ENCODE results near the gene SMPDL3A. TPM values are rescaled to one million over a fixed set of nuclear protein-coding genes. Genes with fewer than 3 reads are reported as not detected.

The SMPDL3A gene
- total RNA-seq, 1 experiment from 2014 or later: 1.8 TPM

DNA sequence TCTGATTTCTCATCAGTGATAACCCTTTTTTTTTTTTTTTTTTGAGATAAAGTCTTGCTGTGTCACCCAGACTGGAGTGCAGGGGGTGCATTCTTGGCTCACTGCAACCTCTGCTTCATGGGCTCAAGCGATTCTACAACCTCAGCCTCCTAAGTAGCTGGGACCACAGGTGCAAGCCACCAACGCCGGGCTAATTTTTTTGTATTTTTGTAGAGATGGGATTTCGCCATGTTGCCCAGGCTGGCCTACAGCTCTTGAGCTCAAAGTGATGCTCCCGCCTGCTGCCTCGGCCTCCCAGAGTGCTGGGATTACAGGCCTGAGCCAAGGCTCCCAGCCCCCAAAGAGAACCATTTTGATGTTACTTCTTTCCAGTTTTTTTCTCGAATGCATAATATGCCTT is 7.3 kb upstream of the SMPDL3A start:
- ChIA-PET CTCF (interaction anchor here (0.7 kb wide), 1 partner anchor 1970 kb away, joined by 7 read pairs; no protein-coding TSS in a partner anchor), POLR2A (interaction anchor here (0.6 kb wide), 1 partner anchor 1272 kb away, joined by 3 read pairs; no protein-coding TSS in a partner anchor)
- Histone ChIP-seq H3K9me3 (ENCODE audit: control insufficient read depth, insufficient read depth, low read depth, low read length) (no peaks in the 10 kb centered on the region), H3K4me1 (ENCODE audit: control insufficient read depth, insufficient read depth, low read length) (no peaks in the 10 kb centered on the region), H3K36me3 (ENCODE audit: control insufficient read depth, insufficient read depth, low read length) (no peaks in the 10 kb centered on the region), H3K27me3 (ENCODE audit: control insufficient read depth, insufficient read depth, low read length) (peaks cover 15% of the 10 kb centered on the region; the same call in 1 of the 2 replicates), H3K27ac (ENCODE audit: low read length) (no peak overlapping the region), H3K4me3 (ENCODE audit: low read depth in 2 of 2, low read length in 2 of 2) (no peak overlapping the region)
- no peak for ATAC-seq
- intact Hi-C loops (cut with micrococcal nuclease; ENCODE audit: unreplicated experiment) (no loop called here), in situ Hi-C loops (cut with HindIII; ENCODE audit: low pct_unique_long_range_greater_than_20kb, low sequenced_read_pairs) (no loop called here)
- TF ChIP-seq, protein P1, sequence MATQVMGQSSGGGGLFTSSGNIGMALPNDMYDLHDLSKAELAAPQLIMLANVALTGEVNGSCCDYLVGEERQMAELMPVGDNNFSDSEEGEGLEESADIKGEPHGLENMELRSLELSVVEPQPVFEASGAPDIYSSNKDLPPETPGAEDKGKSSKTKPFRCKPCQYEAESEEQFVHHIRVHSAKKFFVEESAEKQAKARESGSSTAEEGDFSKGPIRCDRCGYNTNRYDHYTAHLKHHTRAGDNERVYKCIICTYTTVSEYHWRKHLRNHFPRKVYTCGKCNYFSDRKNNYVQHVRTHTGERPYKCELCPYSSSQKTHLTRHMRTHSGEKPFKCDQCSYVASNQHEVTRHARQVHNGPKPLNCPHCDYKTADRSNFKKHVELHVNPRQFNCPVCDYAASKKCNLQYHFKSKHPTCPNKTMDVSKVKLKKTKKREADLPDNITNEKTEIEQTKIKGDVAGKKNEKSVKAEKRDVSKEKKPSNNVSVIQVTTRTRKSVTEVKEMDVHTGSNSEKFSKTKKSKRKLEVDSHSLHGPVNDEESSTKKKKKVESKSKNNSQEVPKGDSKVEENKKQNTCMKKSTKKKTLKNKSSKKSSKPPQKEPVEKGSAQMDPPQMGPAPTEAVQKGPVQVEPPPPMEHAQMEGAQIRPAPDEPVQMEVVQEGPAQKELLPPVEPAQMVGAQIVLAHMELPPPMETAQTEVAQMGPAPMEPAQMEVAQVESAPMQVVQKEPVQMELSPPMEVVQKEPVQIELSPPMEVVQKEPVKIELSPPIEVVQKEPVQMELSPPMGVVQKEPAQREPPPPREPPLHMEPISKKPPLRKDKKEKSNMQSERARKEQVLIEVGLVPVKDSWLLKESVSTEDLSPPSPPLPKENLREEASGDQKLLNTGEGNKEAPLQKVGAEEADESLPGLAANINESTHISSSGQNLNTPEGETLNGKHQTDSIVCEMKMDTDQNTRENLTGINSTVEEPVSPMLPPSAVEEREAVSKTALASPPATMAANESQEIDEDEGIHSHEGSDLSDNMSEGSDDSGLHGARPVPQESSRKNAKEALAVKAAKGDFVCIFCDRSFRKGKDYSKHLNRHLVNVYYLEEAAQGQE (IDR thresholded peaks at IDR 0.05; ENCODE audit: insufficient read depth in 1 of 2, low read depth in 2 of 2, low read length in 1 of 2): no peak
- TF ChIP-seq TCF7L2 (IDR thresholded peaks at IDR 0.05; ENCODE audit: low read depth, low read length) (no peak), POLR2AphosphoS5 (IDR thresholded peaks at IDR 0.05; ENCODE audit: low read depth, low read length) (no peak)
- no peak for DNase-seq (ENCODE audit: low read depth, low spot score)
- BruUV-seq (replicated peaks): no TSS peak

DNA sequence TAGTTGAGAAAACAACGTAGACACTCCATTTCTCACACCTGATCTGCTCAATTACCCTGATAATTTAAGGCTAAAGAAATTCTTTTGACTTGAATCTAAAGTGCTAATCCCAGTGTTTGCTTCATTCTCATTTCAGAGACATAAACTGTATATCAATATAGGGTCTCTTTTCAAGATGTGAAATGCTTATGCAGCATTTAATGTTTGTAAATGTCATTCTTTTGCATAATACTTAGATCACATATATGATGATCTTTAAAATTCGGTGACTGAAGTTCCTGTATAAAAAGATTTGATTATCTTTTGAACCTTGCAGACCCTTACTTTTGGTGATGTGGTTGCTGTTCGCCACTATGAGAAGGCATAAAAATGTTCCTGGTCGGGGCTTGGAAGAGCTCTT is 5.7 kb upstream of the SMPDL3A start:
- no peak for DNase-seq (ENCODE audit: low read depth, low spot score)
- ChIA-PET POLR2A (no interaction called here), CTCF (no interaction called here)
- Histone ChIP-seq H3K36me3 (ENCODE audit: control insufficient read depth, insufficient read depth, low read length) (no peaks in the 10 kb centered on the region), H3K4me3 (ENCODE audit: low read depth in 2 of 2, low read length in 2 of 2) (no peak overlapping the region), H3K27ac (ENCODE audit: low read length) (no peak overlapping the region), H3K4me1 (ENCODE audit: control insufficient read depth, insufficient read depth, low read length) (no peaks in the 10 kb centered on the region), H3K9me3 (ENCODE audit: control insufficient read depth, insufficient read depth, low read depth, low read length) (no peaks in the 10 kb centered on the region), H3K27me3 (ENCODE audit: control insufficient read depth, insufficient read depth, low read length) (peaks cover 15% of the 10 kb centered on the region; the same call in 1 of the 2 replicates)
- in situ Hi-C loops (cut with HindIII; ENCODE audit: low pct_unique_long_range_greater_than_20kb, low sequenced_read_pairs): no loop called here
- ATAC-seq: no peak
- intact Hi-C loops (cut with micrococcal nuclease; ENCODE audit: unreplicated experiment): no loop called here
- no TSS peak for BruUV-seq (replicated peaks)
- TF ChIP-seq, protein P2, sequence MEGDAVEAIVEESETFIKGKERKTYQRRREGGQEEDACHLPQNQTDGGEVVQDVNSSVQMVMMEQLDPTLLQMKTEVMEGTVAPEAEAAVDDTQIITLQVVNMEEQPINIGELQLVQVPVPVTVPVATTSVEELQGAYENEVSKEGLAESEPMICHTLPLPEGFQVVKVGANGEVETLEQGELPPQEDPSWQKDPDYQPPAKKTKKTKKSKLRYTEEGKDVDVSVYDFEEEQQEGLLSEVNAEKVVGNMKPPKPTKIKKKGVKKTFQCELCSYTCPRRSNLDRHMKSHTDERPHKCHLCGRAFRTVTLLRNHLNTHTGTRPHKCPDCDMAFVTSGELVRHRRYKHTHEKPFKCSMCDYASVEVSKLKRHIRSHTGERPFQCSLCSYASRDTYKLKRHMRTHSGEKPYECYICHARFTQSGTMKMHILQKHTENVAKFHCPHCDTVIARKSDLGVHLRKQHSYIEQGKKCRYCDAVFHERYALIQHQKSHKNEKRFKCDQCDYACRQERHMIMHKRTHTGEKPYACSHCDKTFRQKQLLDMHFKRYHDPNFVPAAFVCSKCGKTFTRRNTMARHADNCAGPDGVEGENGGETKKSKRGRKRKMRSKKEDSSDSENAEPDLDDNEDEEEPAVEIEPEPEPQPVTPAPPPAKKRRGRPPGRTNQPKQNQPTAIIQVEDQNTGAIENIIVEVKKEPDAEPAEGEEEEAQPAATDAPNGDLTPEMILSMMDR (IDR thresholded peaks at IDR 0.05): no peak
- TF ChIP-seq POLR2AphosphoS5 (IDR thresholded peaks at IDR 0.05; ENCODE audit: low read depth, low read length): no peak
- TF ChIP-seq, protein P1 (IDR thresholded peaks at IDR 0.05; ENCODE audit: insufficient read depth in 1 of 2, low read depth in 2 of 2, low read length in 1 of 2): no peak
- TF ChIP-seq SIN3A (IDR thresholded peaks at IDR 0.05; ENCODE audit: borderline replicate concordance, insufficient read depth, low read depth, low read length): no peak
- no peak for TF ChIP-seq TCF7L2 (IDR thresholded peaks at IDR 0.05; ENCODE audit: low read depth, low read length)

Data from Panc1 (cell line).